ENCODE results near the gene HS3ST3A1.

GRCh38 chr17:13560935-13561334, 40.8 kb downstream of the HS3ST3A1 start:
- TF ChIP-seq CTCF (IDR thresholded peaks at IDR 0.05; ENCODE audit: low read length) (no peak), EZH2 (IDR thresholded peaks at IDR 0.05; ENCODE audit: borderline replicate concordance, low read length) (no peak)
